Measurements from ENCODE around the gene MEGF8.
"Not testable (repeated sequence)": the region's sequence is repeated elsewhere in the genome, so short reads cannot be mapped to it uniquely, and the experiment has no call there.

The MEGF8 gene

GRCh38 chr19:42306646-42307045 is 18.8 kb upstream of the MEGF8 start:
- no peak for DNase-seq

GRCh38 chr19:42309686-42310085 is 15.7 kb upstream of the MEGF8 start:
- DNase-seq = no peak

- DNase-seq = no peak
Measured at GRCh38 chr19:42311657-42312056, 13.8 kb upstream of the MEGF8 start.

GRCh38 chr19:42312370-42312769 is 13.1 kb upstream of the MEGF8 start:
- no peak for DNase-seq

- DNase-seq = peak; percentile 34
Measured at GRCh38 chr19:42313096-42313839, 12.2 kb upstream of the MEGF8 start, which contains the start of gene TMEM145. Gene TMEM145, plus strand, starts transcription at chr19:42313309. Its CDS starts 68 bp downstream, at chr19:42313377.

- no peak for DNase-seq
Measured at GRCh38 chr19:42313840-42314755, 11.3 kb upstream of the MEGF8 start.

GRCh38 chr19:42315024-42315423 is 10.4 kb upstream of the MEGF8 start:
- DNase-seq = no peak

- DNase-seq = no peak
Measured at GRCh38 chr19:42316223-42317211, 8.9 kb upstream of the MEGF8 start.

- DNase-seq = no peak
Measured at GRCh38 chr19:42317535-42317934, 7.9 kb upstream of the MEGF8 start.

GRCh38 chr19:42322305-42322704 is 3.1 kb upstream of the MEGF8 start:
- no peak for DNase-seq

GRCh38 chr19:42323473-42323851 is 2.0 kb upstream of the MEGF8 start:
- DNase-seq = no peak

- DNase-seq = no peak
Measured at GRCh38 chr19:42323852-42324654, 1.4 kb upstream of the MEGF8 start.

GRCh38 chr19:42324655-42325307 is 654 bp upstream of the MEGF8 start:
- no peak for DNase-seq

- no peak for DNase-seq
Measured at GRCh38 chr19:42325896-42326771, 699 bp downstream of the MEGF8 start.

- DNase-seq = no peak
Measured at GRCh38 chr19:42326969-42327368, 1.5 kb downstream of the MEGF8 start.

- DNase-seq = no peak
Measured at GRCh38 chr19:42327381-42327780, 1.9 kb downstream of the MEGF8 start.

GRCh38 chr19:42328106-42328505 is 2.7 kb downstream of the MEGF8 start:
- no peak for DNase-seq

GRCh38 chr19:42328854-42329253 is 3.4 kb downstream of the MEGF8 start:
- DNase-seq = no peak

- DNase-seq = no peak
Measured at GRCh38 chr19:42330241-42330711, 4.8 kb downstream of the MEGF8 start.

- DNase-seq = not testable (repeated sequence)
Measured at GRCh38 chr19:42331333-42331732, 5.9 kb downstream of the MEGF8 start.

Measured in NCI-H748 treated with DMSO at 0.1 percent for 48 hours (cell line).